ENCODE measurements around the gene SHISA2. TPM values are rescaled to one million over a fixed set of nuclear protein-coding genes. Genes with fewer than 3 reads are reported as not detected.

SHISA2 gene
- total RNA-seq, 6 experiments from 2014 or later: not detected

- H3K9me3 Mint-ChIP-seq: no peaks in the 10 kb centered on the region
- no peaks in the 10 kb centered on the region for H3K4me1 Mint-ChIP-seq (ENCODE audit: low read depth)
- no peak overlapping the region for H3K27ac Mint-ChIP-seq
- no peaks in the 10 kb centered on the region for H3K36me3 Mint-ChIP-seq (ENCODE audit: low read depth)
- no peak for DNase-seq
- H3K4me3 Mint-ChIP-seq: no peak overlapping the region
- no peak for TF ChIP-seq CTCF (IDR thresholded peaks at IDR 0.05)
- peaks cover 27% of the 10 kb centered on the region for H3K27me3 Mint-ChIP-seq (ENCODE audit: insufficient read depth)
Measured at GRCh38 chr13:26053418-26053980, 1.7 kb upstream of the SHISA2 start.

GRCh38 chr13:26052337-26052736 lies 521 bp upstream of the SHISA2 start:
- Mint-ChIP-seq H3K27ac (no peak overlapping the region), H3K4me3 (peak overlapping the region; percentile 42; the same call in 1 of the 2 replicates), H3K9me3 (no peaks in the 10 kb centered on the region), H3K27me3 (ENCODE audit: insufficient read depth) (peaks cover 27% of the 10 kb centered on the region), H3K36me3 (ENCODE audit: low read depth) (no peaks in the 10 kb centered on the region), H3K4me1 (ENCODE audit: low read depth) (no peaks in the 10 kb centered on the region)
- TF ChIP-seq CTCF (IDR thresholded peaks at IDR 0.05): no peak
- DNase-seq: no peak

- Mint-ChIP-seq H3K27me3 (ENCODE audit: insufficient read depth) (peaks cover 27% of the 10 kb centered on the region), H3K4me1 (ENCODE audit: low read depth) (no peaks in the 10 kb centered on the region)
- no peak for DNase-seq
Measured at GRCh38 chr13:26051231-26051656, 572 bp downstream of the SHISA2 start.

GRCh38 chr13:26050568-26051230 lies 1.1 kb downstream of the SHISA2 start:
- Mint-ChIP-seq H3K27me3 (ENCODE audit: insufficient read depth) (peaks cover 27% of the 10 kb centered on the region), H3K27ac (no peak overlapping the region), H3K4me3 (no peak overlapping the region), H3K9me3 (no peaks in the 10 kb centered on the region), H3K4me1 (ENCODE audit: low read depth) (no peaks in the 10 kb centered on the region), H3K36me3 (ENCODE audit: low read depth) (no peaks in the 10 kb centered on the region)
- no peak for TF ChIP-seq CTCF (IDR thresholded peaks at IDR 0.05)
- no peak for DNase-seq

More at GRCh38 chr13:26051231-26051656, 572 bp downstream of the SHISA2 start:
- no peak overlapping the region for H3K4me3 Mint-ChIP-seq
- H3K9me3 Mint-ChIP-seq: no peaks in the 10 kb centered on the region
- H3K27ac Mint-ChIP-seq: no peak overlapping the region
- H3K36me3 Mint-ChIP-seq (ENCODE audit: low read depth): no peaks in the 10 kb centered on the region
- TF ChIP-seq CTCF (IDR thresholded peaks at IDR 0.05): no peak

GRCh38 chr13:26048741-26049140 lies 3.1 kb downstream of the SHISA2 start:
- Mint-ChIP-seq H3K4me1 (ENCODE audit: low read depth) (no peaks in the 10 kb centered on the region), H3K27me3 (ENCODE audit: insufficient read depth) (peaks cover 27% of the 10 kb centered on the region), H3K27ac (no peak overlapping the region), H3K4me3 (no peak overlapping the region), H3K36me3 (ENCODE audit: low read depth) (no peaks in the 10 kb centered on the region), H3K9me3 (no peaks in the 10 kb centered on the region)
- DNase-seq: no peak
- no peak for TF ChIP-seq CTCF (IDR thresholded peaks at IDR 0.05)

Measured in HFFc6 (cell line).